GM06990 (cell line): Measurements from ENCODE around the gene VTI1A.
"Not testable (repeated sequence)": the region's sequence is repeated elsewhere in the genome, so short reads cannot be mapped to it uniquely, and the experiment has no call there.

ENCODE experiments used
- DNase-seq: peaks from one replicate; pipeline ENCODE4 v3.0.0-alpha.2; 2011; ENCODE audit not compliant: insufficient read length; ENCODE audit errors: extremely low read depth
- H3K27me3 ChIP-seq: replicated peaks from 2 replicates; pipeline ENCODE4 v1.6.0; 2011; ENCODE audit warnings: low read length; ENCODE audit not compliant: control insufficient read depth, insufficient read depth
- H3K36me3 ChIP-seq: 2 replicates; pipeline ENCODE4 v1.5.1; 2011; ENCODE audit warnings: low read length; ENCODE audit not compliant: control insufficient read depth, insufficient read depth
- H3K4me3 ChIP-seq: replicated peaks from 2 replicates; pipeline ENCODE4 v1.5.1; 2011; ENCODE audit warnings: low read depth, mild to moderate bottlenecking, control low read depth, low read length
- TF ChIP-seq, protein P1 (sequence below): IDR thresholded peaks from 2 replicates; pipeline ENCODE4 v1.5.1; 2011; ENCODE audit warnings: low read length, control low read depth, mild to moderate bottlenecking, inconsistent platforms; ENCODE audit not compliant: insufficient read depth, poor library complexity, severe bottlenecking

The VTI1A gene

DNA sequence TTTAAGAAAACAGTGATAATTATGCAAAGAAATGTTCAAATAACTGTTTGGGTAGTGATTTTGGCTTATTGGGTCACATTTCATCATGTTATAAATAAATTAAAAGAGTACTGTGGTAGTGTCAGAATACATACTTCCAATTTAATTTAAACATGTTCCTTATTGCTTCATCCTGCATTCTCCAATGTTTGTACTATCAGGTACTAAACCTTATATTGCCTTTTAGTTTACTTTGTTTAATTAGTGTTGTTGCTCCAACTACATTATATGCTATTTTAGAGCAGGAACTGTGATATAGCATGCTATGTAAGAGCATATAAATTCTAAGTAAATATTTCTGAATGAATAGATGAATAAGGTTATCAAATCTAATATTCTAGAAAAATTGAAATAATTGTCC lies 40.9 kb downstream of the VTI1A start:
- no peak for DNase-seq
- H3K36me3 ChIP-seq, result peaks cover 1% of the 10 kb centered on the region; the same call in 1 of the 2 replicates
- H3K27me3 ChIP-seq, result no peaks in the 10 kb centered on the region

DNA sequence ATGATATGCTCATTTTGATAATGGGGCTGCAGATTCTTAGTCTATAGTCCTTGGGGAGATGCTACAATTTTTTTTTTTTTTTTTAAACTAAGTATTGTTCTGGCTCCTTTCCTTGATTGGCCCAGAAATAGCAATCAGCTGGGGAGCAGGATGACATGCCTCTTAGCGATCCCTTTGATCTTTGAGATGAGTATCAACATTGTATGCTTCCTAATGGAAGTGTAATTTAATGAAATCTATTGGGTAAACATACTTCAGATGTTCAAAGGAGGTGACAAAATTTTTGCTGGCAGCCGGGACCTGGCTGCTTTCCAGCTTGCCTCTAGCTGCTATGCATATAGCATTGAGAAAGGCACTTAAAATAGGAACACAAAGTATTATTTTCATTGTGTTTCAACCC lies 43.5 kb downstream of the VTI1A start:
- no peak overlapping the region for H3K4me3 ChIP-seq
- TF ChIP-seq, protein P1, sequence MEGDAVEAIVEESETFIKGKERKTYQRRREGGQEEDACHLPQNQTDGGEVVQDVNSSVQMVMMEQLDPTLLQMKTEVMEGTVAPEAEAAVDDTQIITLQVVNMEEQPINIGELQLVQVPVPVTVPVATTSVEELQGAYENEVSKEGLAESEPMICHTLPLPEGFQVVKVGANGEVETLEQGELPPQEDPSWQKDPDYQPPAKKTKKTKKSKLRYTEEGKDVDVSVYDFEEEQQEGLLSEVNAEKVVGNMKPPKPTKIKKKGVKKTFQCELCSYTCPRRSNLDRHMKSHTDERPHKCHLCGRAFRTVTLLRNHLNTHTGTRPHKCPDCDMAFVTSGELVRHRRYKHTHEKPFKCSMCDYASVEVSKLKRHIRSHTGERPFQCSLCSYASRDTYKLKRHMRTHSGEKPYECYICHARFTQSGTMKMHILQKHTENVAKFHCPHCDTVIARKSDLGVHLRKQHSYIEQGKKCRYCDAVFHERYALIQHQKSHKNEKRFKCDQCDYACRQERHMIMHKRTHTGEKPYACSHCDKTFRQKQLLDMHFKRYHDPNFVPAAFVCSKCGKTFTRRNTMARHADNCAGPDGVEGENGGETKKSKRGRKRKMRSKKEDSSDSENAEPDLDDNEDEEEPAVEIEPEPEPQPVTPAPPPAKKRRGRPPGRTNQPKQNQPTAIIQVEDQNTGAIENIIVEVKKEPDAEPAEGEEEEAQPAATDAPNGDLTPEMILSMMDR, result no peak
- DNase-seq, result no peak
- no peaks in the 10 kb centered on the region for H3K27me3 ChIP-seq
- no peaks in the 10 kb centered on the region for H3K36me3 ChIP-seq

More for the DNA sequence above, 40.9 kb downstream of the VTI1A start:
- no peak overlapping the region for H3K4me3 ChIP-seq
- TF ChIP-seq, protein P1, result no peak

DNA sequence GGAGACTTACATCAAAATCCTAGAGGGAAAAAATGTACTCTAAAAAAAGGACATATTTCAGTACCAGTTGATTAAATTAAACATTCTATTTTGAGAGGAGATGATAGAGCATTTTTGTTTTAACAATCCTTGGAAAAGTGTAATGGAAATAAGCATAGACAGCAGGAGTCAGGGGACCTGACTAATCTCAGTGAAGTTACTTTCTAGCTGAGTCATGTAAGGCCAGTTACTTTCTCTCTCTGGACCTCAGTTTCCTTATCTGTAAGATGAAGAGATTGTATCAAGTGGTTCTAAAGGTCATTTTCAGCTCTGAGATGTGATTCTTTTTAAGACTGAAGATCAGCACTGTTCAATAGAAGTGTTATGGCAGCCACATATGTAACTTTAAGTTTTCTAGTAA lies 44.1 kb downstream of the VTI1A start:
- TF ChIP-seq, protein P1, result no peak
- no peak for DNase-seq
- H3K4me3 ChIP-seq, result no peak overlapping the region

DNA sequence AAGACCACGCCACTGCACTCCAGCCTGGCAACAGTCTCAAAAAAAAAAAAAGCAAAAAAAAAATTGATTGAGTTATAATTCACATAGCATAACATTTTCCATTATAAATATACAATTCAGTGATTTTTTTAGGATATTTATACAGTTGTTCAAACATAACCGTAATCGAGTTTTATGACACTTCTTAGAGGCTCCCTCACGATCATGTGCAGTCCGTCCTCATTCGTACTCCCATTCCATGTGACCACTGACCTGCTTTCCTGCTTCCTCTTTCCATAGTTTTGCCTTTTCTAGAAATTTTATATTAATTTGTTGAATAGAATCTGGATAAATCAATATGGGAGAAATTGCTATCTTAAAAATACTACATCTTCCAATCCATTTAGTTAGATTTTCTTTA lies 45.7 kb downstream of the VTI1A start:
- H3K4me3 ChIP-seq, result no peak overlapping the region
- TF ChIP-seq, protein P1, result no peak
- no peak for DNase-seq
- no peaks in the 10 kb centered on the region for H3K27me3 ChIP-seq
- H3K36me3 ChIP-seq, result no peaks in the 10 kb centered on the region

More for the DNA sequence above, 44.1 kb downstream of the VTI1A start:
- Histone ChIP-seq H3K27me3 (no peaks in the 10 kb centered on the region), H3K36me3 (no peaks in the 10 kb centered on the region)

DNA sequence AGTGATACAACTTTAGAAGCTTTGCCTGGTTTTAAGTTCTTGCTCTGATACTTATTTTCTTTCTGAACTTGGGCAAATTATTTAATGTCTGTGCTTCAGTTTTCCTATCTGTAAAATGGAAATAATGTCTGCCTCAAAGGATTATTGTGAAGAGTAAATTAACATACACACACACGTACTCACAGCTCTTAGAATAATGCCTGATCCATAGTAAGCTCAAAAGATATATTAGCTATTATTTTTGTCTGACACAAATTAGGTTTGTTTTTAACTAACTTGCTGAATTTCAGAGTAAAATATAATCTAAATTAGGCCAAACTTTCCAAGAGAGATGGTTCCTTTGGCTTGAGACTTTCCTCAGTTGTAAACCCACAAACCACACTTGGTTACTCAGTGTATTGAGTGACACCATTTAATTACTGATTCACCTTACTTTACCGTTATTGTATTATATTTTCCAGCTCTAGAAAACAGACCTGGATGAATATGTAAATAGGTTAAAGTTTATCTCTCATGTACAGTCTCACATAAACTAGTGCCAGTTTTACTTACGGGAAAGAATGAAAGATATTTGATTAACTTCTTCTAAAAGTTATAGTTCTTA lies 50.4 kb downstream of the VTI1A start:
- H3K4me3 ChIP-seq, result no peak overlapping the region
- H3K36me3 ChIP-seq, result no peaks in the 10 kb centered on the region
- H3K27me3 ChIP-seq, result no peaks in the 10 kb centered on the region
- no peak for DNase-seq
- TF ChIP-seq, protein P1, result no peak

DNA sequence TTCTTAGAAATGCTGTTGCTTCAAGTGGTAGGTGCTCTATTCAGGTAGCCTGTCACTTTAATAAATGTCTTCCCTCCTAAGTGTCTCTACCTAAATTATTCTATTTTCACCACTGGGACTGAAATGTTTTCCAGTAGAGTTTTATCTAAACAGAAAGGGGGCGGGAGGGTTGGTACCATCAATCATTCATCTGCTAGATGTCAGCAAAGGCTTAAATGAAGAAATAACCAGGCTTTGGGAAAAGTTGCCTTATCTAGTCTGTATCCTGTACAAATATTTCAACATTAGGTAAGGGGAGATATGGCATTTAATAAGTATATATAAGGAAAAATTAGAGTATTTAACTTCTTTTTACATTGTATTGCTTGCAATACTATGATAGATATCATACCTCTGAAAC lies 51.8 kb downstream of the VTI1A start:
- Histone ChIP-seq H3K27me3 (no peaks in the 10 kb centered on the region), H3K4me3 (no peak overlapping the region), H3K36me3 (no peaks in the 10 kb centered on the region)
- no peak for DNase-seq
- TF ChIP-seq, protein P1, result no peak

DNA sequence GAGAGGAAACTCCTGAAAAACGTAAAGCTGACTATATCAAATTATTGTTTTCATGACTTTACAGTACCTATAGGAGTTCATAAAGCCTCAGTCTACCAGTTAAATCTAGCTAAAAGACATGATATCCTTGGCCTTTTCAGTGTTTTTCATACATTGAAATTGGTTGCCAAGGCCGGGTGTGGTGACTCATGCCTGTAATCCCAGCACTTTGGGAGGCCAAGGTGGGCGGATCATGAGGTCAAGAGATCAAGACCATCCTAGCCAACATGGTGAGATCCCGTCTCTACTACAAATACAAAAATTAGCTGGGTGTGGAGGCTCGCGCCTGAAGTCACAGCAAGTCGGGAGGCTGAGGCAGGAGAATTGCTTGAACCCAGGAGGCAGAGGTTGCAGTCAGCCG lies 53.0 kb downstream of the VTI1A start:
- not testable (repeated sequence) for H3K4me3 ChIP-seq, H3K36me3 ChIP-seq, H3K27me3 ChIP-seq, DNase-seq
